ENCODE results near the gene KCNE1. TPM values are rescaled to one million over a fixed set of nuclear protein-coding genes. Genes with fewer than 3 reads are reported as not detected.
A peak's percentile ranks its signal among the peaks of the same experiment; 100 is the strongest.

The KCNE1 gene
- polyA plus RNA-seq, 2 of the 4 experiments (the other 2 are of a cell fraction) = 0.17 TPM; not detected in 1

DNA sequence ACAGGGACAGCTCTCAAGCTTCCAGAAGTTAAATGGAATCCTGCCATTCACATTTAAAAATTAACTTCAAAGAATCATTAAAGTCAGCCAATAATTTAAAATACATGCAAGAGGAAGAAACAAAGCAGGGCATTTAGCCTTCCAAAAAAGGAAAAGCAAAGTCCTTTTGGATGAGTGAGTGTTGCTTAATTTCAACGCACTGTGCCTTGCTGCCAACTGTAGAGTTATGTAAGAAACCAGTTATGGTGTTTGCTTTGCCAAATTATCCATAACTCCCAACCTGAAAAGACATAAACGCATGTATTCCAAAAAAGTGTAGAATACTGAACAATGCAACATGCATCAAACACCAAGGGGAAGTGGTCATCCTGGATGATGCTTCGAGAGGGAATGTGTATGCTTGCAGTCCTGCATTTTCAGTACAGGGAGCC is 16.1 kb upstream of the KCNE1 start:
- WGBS (ENCODE audit: missing lambda C conversion rate) = 97% methylated on average over 3 of the region's 3 CpGs
- ChIA-PET POLR2A (no interaction called here), CTCF (no interaction called here)
- DNase-seq (ENCODE audit: low read depth in 1 of 2, low spot score in 1 of 2) (no peak), FAIRE-seq (no peak), ATAC-seq (no peak)
- Histone ChIP-seq H3K4me3 (no peak overlapping the region), H3K9me3 (0 out of 3 replicates have a peak, but pooled peaks cover 8% of the 10 kb centered on the region), H3K27ac (no peak overlapping the region; a peak in 1 of 6 replicates), H3K4me1 (peaks cover 32% of the 10 kb centered on the region), H3K4me2 (no peak overlapping the region)
- TF ChIP-seq RAD21 (conservative IDR thresholded peaks at IDR 0.05 in 1 of 2, IDR thresholded peaks at IDR 0.05 in 1 of 2) (no peak), RCOR1 (IDR thresholded peaks at IDR 0.05; ENCODE audit: low read depth, low read length) (no peak), ZNF302 (CRISPR knock-in tag; IDR thresholded peaks at IDR 0.05) (no peak), HOXB13 (CRISPR knock-in tag; IDR thresholded peaks at IDR 0.05; ENCODE audit: low read depth) (no peak)

DNA sequence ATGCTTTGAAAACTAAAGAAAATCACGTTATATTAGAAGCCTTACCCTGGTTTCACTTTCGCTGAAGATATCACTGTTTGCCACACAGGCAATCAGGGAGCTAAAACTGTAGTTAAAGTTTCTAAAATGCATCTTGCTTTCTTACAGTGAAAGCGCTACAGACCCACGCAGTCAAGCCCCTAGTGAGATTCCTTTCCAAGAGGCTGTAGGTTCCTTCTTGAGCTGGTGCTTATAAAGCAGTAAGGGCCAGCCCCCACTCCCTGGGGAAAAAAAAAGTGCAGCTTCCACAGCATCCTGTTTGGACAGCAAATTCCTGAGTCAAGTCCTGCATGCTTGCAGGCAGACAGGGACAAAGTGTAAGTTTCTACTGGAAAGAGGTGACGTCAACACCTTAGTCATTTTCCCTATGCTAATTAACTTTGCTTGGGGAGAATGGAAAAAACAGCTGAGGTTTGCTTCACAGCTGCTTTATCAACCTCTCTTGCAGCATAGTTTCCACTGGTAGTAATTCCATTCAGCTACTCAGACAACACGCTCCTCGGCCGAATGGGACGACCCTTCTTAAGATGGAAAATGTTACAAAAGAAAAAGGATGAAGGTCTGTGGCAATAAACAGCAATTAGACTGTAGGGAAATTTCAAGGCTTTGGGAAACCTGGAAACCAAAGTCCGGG is 14.7 kb upstream of the KCNE1 start:
- 0 out of 3 replicates have a peak, but pooled peaks cover 8% of the 10 kb centered on the region for H3K9me3 ChIP-seq
- 2% methylated on average over 10 of the region's 10 CpGs for WGBS (ENCODE audit: missing lambda C conversion rate)
- TF ChIP-seq JUNB (IDR thresholded peaks at IDR 0.05) (0 out of 2 replicates have a peak, but pooled peaks have one; percentile 13), MAFK (IDR thresholded peaks at IDR 0.05; ENCODE audit: partially characterized antibody) (peak; percentile 70), FOSL2 (IDR thresholded peaks at IDR 0.05) (peak; percentile 18; the same call in 1 of the 2 replicates), FOSL2 (CRISPR knock-in tag; IDR thresholded peaks at IDR 0.05) (peak; percentile 63), HDAC2 (IDR thresholded peaks at IDR 0.05) (no peak), HOXB13 (CRISPR knock-in tag; IDR thresholded peaks at IDR 0.05; ENCODE audit: low read depth) (no peak), RFX5 (IDR thresholded peaks at IDR 0.05) (no peak), ZC3H11A (IDR thresholded peaks at IDR 0.05) (no peak), JUN (IDR thresholded peaks at IDR 0.05) (peak in 1 of 2 experiments; percentile 57; a peak in 1 of 5 replicates), EP300 (IDR thresholded peaks at IDR 0.05) (no peak; a peak in 1 of 5 replicates)
- TF ChIP-seq, protein P1, sequence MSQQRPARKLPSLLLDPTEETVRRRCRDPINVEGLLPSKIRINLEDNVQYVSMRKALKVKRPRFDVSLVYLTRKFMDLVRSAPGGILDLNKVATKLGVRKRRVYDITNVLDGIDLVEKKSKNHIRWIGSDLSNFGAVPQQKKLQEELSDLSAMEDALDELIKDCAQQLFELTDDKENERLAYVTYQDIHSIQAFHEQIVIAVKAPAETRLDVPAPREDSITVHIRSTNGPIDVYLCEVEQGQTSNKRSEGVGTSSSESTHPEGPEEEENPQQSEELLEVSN (IDR thresholded peaks at IDR 0.05; ENCODE audit: borderline replicate concordance, low read depth) = no peak
- TF ChIP-seq, protein P2, sequence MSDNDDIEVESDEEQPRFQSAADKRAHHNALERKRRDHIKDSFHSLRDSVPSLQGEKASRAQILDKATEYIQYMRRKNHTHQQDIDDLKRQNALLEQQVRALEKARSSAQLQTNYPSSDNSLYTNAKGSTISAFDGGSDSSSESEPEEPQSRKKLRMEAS (IDR thresholded peaks at IDR 0.05) = peak; percentile 47
- TF ChIP-seq, protein P3, sequence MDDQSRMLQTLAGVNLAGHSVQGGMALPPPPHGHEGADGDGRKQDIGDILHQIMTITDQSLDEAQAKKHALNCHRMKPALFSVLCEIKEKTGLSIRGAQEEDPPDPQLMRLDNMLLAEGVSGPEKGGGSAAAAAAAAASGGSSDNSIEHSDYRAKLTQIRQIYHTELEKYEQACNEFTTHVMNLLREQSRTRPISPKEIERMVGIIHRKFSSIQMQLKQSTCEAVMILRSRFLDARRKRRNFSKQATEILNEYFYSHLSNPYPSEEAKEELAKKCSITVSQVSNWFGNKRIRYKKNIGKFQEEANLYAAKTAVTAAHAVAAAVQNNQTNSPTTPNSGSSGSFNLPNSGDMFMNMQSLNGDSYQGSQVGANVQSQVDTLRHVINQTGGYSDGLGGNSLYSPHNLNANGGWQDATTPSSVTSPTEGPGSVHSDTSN (IDR thresholded peaks at IDR 0.05) = 0 out of 2 replicates have a peak, but pooled peaks have one; percentile 29
- ATAC-seq (peak; percentile 97), FAIRE-seq (no peak), DNase-seq (ENCODE audit: low read depth in 1 of 2, low spot score in 1 of 2) (peak; percentile 78 to 93)
- H3K27ac ChIP-seq = peak overlapping the region; percentile 85 to 89
- CTCF ChIA-PET = interaction anchor here (0.7 to 3.3 kb wide), 4 partner anchors 16 to 76 kb away, joined by 3 to 15 read pairs (median 4); no protein-coding TSS in a partner anchor
- H3K4me2 ChIP-seq = peak overlapping the region; percentile 83
- H3K4me3 ChIP-seq = peak overlapping the region; percentile 49
- peaks cover 42% of the 10 kb centered on the region for H3K4me1 ChIP-seq
- POLR2A ChIA-PET = interaction anchor here (0.8 to 1.3 kb wide), 4 partner anchors 9 to 77 kb away, joined by 3 to 6 read pairs (median 3); no protein-coding TSS in a partner anchor

DNA sequence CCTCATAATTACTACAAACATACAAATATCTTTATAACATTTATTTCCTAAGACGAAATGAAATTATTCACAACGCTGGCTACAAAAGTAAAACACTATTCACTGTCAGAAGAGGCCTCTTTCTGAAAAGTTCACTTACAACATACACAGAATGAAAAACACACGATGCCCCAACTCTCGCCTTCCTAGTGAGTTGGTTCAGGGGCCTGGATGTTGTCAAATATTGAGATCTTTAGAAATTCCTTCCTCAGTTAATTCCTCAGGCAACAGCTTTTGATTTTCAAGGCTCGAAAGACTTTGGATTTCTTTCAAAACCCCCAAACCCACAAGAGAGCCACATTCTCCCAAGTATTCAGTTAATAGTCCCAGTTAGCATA is 14.2 kb upstream of the KCNE1 start:
- H3K4me2 ChIP-seq = peak overlapping the region; percentile 83
- FAIRE-seq (no peak), DNase-seq (ENCODE audit: low read depth in 1 of 2, low spot score in 1 of 2) (no peak), ATAC-seq (peak in 1 of 2 experiments; percentile 14; a peak in 2 of 6 replicates)
- POLR2A ChIA-PET = interaction anchor here (0.8 to 1.3 kb wide), 4 partner anchors 9 to 77 kb away, joined by 3 to 6 read pairs (median 3); no protein-coding TSS in a partner anchor
- 3% methylated on average over 5 of the region's 5 CpGs for WGBS (ENCODE audit: missing lambda C conversion rate)
- CTCF ChIA-PET = interaction anchor here (0.7 to 3.3 kb wide), 4 partner anchors 16 to 77 kb away, joined by 3 to 15 read pairs (median 4); no protein-coding TSS in a partner anchor
- H3K4me1 ChIP-seq = peaks cover 42% of the 10 kb centered on the region
- TF ChIP-seq ESRRA (IDR thresholded peaks at IDR 0.05; ENCODE audit: borderline replicate concordance, low read length) (no peak), POLR2A (IDR thresholded peaks at IDR 0.05; ENCODE audit: low read length) (no peak), ZSCAN20 (CRISPR knock-in tag; IDR thresholded peaks at IDR 0.05) (no peak), CBX2 (IDR thresholded peaks at IDR 0.05; ENCODE audit: borderline replicate concordance, low read depth) (no peak), HOXA7 (CRISPR knock-in tag; IDR thresholded peaks at IDR 0.05) (no peak), EHF (CRISPR knock-in tag; IDR thresholded peaks at IDR 0.05) (no peak), HOXB5 (CRISPR knock-in tag; IDR thresholded peaks at IDR 0.05) (no peak), NFE2L2 (conservative IDR thresholded peaks at IDR 0.05; ENCODE audit: low read length) (no peak), SMC3 (IDR thresholded peaks at IDR 0.05) (no peak), FOXS1 (CRISPR knock-in tag; IDR thresholded peaks at IDR 0.05) (no peak), ZC3H11A (IDR thresholded peaks at IDR 0.05) (no peak), POLR2AphosphoS2 (conservative IDR thresholded peaks at IDR 0.05; ENCODE audit: low read length) (no peak)
- TF ChIP-seq, protein P2 (IDR thresholded peaks at IDR 0.05) = no peak
- TF ChIP-seq, protein P3 (IDR thresholded peaks at IDR 0.05) = no peak
- peak overlapping the region; percentile 49 for H3K4me3 ChIP-seq
- 0 out of 3 replicates have a peak, but pooled peaks cover 8% of the 10 kb centered on the region for H3K9me3 ChIP-seq
- peak overlapping the region; percentile 85 to 89 for H3K27ac ChIP-seq

All from A549 (cell line).